ENCODE results near the gene RBM20.

RBM20 gene

DNA sequence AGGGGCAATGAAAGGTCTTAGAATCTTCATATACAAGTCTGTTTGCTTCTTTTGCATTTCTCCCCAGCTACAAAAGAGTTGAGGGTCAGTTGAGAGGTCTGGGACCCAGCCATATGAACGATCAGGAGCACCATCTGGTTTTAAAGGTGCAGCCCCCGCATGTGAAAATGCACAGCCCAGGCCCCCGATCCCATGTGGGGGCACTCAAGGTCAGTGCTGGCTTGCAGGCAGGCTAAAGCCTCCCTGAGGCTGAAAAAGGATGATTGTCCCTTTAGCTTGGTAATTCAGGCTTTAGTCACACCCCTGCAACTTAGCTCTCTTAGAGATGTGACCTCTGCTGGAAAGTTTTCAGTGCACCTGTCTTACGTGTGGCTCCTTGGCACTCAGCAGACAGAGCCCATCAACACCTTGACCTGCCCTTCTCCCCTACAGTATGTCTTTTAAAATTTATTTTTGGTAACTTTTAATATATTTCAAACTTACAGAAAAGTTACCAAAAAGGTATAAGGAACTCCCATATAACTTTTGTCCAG, 147.5 kb downstream of the RBM20 start:
- DNase-seq = no peak

GRCh38 chr10:110792476-110793125, 148.5 kb downstream of the RBM20 start:
- no peak for DNase-seq

DNA sequence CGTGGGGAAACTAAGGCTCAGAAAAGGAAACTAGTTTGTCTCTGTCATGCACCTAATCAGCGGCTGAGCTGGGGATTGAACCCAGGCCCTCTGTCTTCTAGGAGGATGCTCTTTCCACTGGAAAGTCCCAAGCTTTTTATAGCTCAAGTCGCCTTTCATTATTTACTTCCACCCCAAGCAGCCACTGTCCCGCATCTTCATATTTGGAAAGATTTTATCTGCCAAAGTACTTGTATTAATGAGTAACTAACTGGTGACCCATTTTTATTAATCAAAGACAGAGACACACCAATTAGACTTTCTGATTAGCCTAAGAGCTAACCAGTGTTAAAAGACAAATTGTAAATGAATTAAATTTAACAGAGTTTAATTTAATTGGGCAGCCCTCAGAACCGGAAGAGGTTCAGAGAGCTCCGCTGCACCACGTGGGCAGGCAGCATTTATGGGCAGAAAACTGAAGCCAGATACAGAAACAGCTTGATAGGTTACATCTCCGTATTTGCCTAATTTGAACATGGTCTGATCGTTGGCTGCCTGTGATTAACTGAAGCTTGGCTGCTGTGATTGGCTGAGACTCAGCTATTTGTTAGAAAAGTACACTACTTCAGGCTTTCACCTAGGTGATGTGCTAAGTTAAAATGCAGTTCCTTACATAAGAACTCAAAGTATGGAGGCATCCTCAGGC, 149.1 kb downstream of the RBM20 start:
- DNase-seq = no peak

DNA sequence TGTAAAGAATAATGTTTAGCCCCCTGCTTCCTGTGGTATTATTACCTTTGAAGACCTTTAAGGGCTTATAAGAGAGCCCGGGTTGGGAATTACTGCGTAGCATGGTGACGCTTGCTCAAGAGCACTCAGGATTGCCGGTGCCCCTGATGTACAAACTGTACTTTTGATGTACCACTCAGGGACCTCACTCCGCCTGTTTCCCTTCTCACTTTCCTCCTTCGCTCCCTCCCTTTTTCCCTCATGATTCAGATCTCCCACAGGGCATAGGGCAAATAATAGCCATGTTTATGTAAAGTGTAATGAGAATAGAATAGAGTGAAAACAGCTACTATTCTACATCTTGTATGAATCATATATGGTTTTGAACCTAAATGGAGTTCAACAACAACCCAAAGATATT, 149.8 kb downstream of the RBM20 start:
- DNase-seq = no peak

- no peak for DNase-seq
Observed at GRCh38 chr10:110794808-110795207, 150.7 kb downstream of the RBM20 start.

DNA sequence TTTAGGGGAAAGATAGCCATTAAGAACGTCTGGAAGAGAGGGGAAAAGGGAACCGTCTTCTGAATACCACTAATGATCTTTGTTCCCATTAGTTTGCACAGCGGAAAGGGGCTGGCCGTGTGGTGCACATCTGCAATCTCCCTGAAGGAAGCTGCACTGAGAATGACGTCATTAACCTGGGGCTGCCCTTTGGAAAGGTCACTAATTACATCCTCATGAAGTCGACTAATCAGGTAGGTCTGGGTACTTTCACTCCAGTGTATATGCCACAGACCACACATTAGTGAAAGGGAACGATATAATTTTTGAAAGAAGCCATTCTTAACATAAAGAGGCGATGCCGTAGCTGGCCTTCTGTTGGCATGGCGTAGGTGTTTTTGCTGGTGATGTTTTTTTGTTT, 153.3 kb downstream of the RBM20 start:
- no peak for DNase-seq

- DNase-seq = no peak
Observed at GRCh38 chr10:110798340-110798739, 154.2 kb downstream of the RBM20 start.

DNA sequence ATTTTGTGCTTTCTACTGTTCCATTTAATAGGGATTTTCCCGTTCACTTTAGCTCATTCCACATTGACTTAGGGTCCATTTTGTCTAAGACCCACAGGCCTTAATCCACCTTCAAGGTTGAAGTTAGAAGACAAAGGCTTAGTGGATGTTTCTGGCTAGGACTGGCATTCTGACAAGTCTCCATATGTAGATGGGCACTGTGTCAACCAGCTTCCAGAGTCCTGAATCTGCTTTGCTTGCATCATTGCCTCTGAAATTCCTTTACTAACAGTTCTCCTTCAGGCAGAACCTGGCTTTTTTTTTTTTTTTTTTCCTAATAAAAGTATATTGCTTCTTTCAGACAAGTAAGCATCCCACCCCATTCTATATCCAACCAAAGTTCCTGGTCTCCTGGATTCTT, 158.0 kb downstream of the RBM20 start:
- peak; percentile 20 for DNase-seq

GRCh38 chr10:110802551-110803238, 158.6 kb downstream of the RBM20 start:
- peak; percentile 86 for DNase-seq

DNA sequence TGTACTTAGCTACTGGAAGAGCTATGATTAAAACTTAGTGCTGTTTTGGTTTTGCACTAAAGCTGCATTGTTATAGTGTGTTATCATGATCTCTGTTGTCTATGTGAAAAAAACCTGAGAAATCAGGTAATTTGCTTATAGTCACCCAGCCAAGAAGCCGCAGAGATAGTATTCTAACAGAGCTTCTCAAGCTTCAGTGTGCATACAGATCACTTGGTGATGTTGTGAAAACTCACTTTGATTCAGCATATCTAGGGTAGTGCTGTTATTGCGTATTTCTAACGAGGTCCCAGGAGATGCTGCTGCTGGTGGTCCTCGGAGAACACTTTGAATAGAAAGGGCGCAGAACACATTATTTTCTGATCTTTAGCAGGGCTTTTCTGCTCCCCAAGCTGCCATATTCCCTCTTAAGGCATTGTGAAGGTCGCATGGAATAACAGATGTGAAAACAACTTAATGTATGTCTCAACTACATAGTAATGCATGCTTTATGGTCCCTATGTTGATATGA, 159.2 kb downstream of the RBM20 start:
- DNase-seq = peak; percentile 15

GRCh38 chr10:110803830-110804338, 159.7 kb downstream of the RBM20 start:
- DNase-seq = peak; percentile 78

- DNase-seq = no peak
Observed at GRCh38 chr10:110804376-110804775, 160.2 kb downstream of the RBM20 start.

DNA sequence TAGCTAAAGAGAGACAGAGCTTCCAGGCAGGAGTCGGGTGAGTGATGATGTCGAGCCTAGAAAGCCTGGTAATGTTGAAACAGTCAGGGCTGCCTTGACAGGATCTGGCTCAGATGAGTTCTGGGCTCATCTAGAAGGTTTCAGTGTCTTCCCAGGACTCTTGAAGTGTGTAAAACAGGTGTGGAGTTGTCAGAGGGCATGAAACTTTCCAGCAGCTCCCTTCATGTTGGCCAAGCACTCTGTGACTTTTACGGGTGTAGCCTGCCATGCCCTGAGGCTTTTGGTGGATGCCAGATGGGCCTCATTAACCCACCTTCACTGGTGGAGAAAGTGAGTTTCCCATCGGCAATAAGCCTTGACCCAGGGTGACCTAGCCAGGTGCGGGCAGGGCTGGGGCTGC, 161.2 kb downstream of the RBM20 start:
- DNase-seq = no peak

DNA sequence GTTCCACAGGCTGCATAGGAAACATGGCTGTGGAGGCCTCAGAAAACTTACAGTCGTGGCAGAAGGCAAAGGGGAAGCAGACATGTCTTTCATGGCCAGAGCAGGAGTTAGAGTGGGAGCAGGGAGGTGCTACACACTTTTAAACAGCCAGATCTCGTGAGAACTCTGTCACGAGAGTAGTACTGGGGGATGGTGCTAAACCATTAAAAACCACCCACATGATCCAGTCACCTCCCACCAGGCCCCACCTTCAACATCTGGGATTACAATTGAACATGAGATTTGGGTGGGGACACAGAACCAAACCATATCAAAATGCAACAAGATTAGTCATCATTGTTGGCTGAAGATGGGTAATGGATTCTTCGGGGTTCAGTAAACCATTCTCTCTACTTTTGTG, 162.2 kb downstream of the RBM20 start:
- DNase-seq = no peak

GRCh38 chr10:110808123-110808522, 164.0 kb downstream of the RBM20 start:
- no peak for DNase-seq

DNA sequence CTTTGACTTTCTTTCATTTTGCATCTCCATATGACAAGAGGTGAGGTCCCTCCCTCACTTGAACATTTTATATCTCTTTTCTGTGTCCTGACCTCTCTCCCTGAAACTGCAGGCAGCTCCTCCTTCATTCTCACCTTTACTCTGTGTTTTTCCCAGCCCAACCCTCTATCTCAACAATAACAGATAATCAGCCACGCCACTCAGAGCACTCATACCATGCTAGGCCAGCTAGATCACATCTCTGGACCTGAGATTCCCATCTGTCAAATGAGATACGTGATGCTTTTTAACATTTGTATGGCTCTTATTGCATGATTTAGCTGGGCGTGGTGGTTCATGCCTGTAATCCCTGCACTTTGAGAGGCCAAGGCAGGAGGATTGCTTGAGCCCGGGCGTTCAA, 164.5 kb downstream of the RBM20 start:
- DNase-seq = no peak

DNA sequence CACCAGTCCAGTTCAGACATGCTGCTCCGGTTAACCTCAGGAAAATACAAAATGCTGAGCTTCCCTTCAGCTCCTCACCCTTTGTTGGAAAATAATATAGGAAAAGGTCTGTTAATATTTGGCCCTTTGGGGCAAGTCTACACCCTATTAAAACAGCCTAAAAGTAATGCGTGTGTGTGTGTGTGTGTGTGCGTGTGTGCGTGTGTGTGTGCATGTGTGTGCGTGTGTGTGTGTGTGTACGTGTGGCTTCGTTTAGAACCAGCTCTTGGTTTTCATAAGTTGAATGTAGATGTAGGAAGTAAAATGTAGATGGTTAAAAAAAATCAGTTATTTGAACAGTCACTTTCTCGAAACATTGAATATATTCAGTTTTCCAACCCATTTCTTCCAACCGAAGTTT, 166.5 kb downstream of the RBM20 start:
- no peak for DNase-seq

- no peak for DNase-seq
Observed at GRCh38 chr10:110811791-110812581, 167.8 kb downstream of the RBM20 start.

DNA sequence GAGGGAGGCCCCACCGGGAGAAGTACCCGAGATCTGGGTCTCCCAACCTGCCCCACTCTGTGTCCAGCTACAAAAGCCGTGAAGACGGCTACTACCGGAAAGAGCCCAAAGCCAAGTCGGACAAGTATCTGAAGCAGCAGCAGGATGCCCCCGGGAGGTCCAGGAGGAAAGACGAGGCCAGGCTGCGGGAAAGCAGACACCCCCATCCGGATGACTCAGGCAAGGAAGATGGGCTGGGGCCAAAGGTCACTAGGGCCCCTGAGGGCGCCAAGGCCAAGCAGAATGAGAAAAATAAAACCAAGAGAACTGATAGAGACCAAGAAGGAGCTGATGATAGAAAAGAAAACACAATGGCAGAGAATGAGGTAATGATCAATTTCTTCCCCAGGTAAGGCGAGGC, 168.4 kb downstream of the RBM20 start:
- DNase-seq = no peak

GRCh38 chr10:110813743-110814472, 169.8 kb downstream of the RBM20 start:
- DNase-seq = no peak

- DNase-seq = no peak
Observed at GRCh38 chr10:110815354-110816004, 171.3 kb downstream of the RBM20 start.

Measured in NCI-H1694 treated with DMSO at 0.1 percent for 48 hours (cell line).